IMR-90 (cell line): Measurements from ENCODE around the gene SEC24A. TPM values are rescaled to one million over a fixed set of nuclear protein-coding genes. Genes with fewer than 3 reads are reported as not detected.

ENCODE experiments used
- ATAC-seq: fragments of 200-7000 bp; cut with Tn5 transposase; 2 replicates; pipeline ENCODE4 v1.9.1; 2020; ENCODE audit warnings: low read depth, mild to moderate bottlenecking, moderate library complexity
- Bru-seq: library from RNA; stranded (reverse); fragments of 400-500 nt; gene quantifications from one replicate; lab custom pipeline; 2021; lab: Mats Ljungman, UMichigan
- BruChase-seq, 2 experiments: library from RNA; stranded (reverse); fragments of 400-500 nt; gene quantifications; one replicate each; lab custom pipeline; 2021; lab: Mats Ljungman, UMichigan
- BruUV-seq: library from RNA; stranded (reverse); fragments of 400-500 nt; replicated peaks from 2 replicates; lab custom pipeline; 2021; lab: Mats Ljungman, UMichigan
- CTCF ChIA-PET: fragments of 300-600 bp; formaldehyde crosslinking; extraction: SDS; loops from one replicate; lab custom pipeline; 2021; ENCODE audit warnings: antibody characterized with exemption; lab: Yijun Ruan, JAX
- POLR2A ChIA-PET: fragments of 300-600 bp; sonication (Branson Sonifier 250); formaldehyde crosslinking; loops from one replicate; lab custom pipeline; 2022; ENCODE audit warnings: antibody characterized with exemption; ENCODE audit not compliant: unreplicated experiment; lab: Charles Lee
- DNase-seq: peaks from one replicate; pipeline ENCODE4 v3.0.0; 2013
- H2AFZ ChIP-seq: replicated peaks from 2 replicates; pipeline ENCODE3; 2013; ENCODE audit warnings: low read length, mild to moderate bottlenecking; ENCODE audit not compliant: poor library complexity
- H2AK5ac ChIP-seq: 2 replicates; pipeline ENCODE4 v1.6.1; 2013; ENCODE audit warnings: low read depth, low read length, inconsistent platforms
- H2AK9ac ChIP-seq: replicated peaks from 2 replicates; pipeline ENCODE3; 2013; ENCODE audit warnings: mild to moderate bottlenecking, low read depth, low read length, moderate library complexity; ENCODE audit not compliant: poor library complexity
- H2BK120ac ChIP-seq: 2 replicates; pipeline ENCODE4 v1.6.1; 2013; ENCODE audit warnings: low read depth, low read length, inconsistent platforms
- H2BK15ac ChIP-seq: 3 replicates; pipeline ENCODE4 v1.6.1; 2013; ENCODE audit warnings: low read depth, low read length, inconsistent platforms
- H2BK20ac ChIP-seq: 2 replicates; pipeline ENCODE4 v1.6.1; 2013; ENCODE audit warnings: low read depth, mild to moderate bottlenecking, inconsistent platforms, low read length, moderate library complexity
- H2BK5ac ChIP-seq: 2 replicates; pipeline ENCODE4 v1.6.1; 2013; ENCODE audit warnings: mild to moderate bottlenecking, low read depth, low read length, inconsistent platforms; ENCODE audit not compliant: poor library complexity, severe bottlenecking
- H3K14ac ChIP-seq: replicated peaks from 2 replicates; pipeline ENCODE4 v1.6.1; 2013; ENCODE audit warnings: low read depth, low read length, inconsistent platforms
- H3K18ac ChIP-seq: 2 replicates; pipeline ENCODE4 v1.6.1; 2013; ENCODE audit warnings: low read depth, low read length, control low read depth
- H3K23ac ChIP-seq: 2 replicates; pipeline ENCODE4 v1.6.1; 2013; ENCODE audit warnings: low read depth, low read length, inconsistent platforms
- H3K27ac ChIP-seq: 2 replicates; pipeline ENCODE4 v1.5.1; 2013; ENCODE audit warnings: mild to moderate bottlenecking, control low read depth, low read length; ENCODE audit not compliant: insufficient read depth
- H3K27me3 ChIP-seq: 2 replicates; pipeline ENCODE4 v1.6.1; 2013; ENCODE audit warnings: low read length; ENCODE audit not compliant: control insufficient read depth, insufficient read depth
- H3K36me3 ChIP-seq: 2 replicates; pipeline ENCODE4 v1.6.1; 2013; ENCODE audit warnings: low read length, mixed read lengths; ENCODE audit not compliant: control insufficient read depth, insufficient read depth
- H3K4ac ChIP-seq: 2 replicates; pipeline ENCODE4 v1.6.1; 2013; ENCODE audit warnings: low read depth, low read length, inconsistent platforms
- H3K4me1 ChIP-seq: 2 replicates; pipeline ENCODE4 v1.6.1; 2013; ENCODE audit warnings: low read length, mixed read lengths; ENCODE audit not compliant: control insufficient read depth, insufficient read depth
- H3K4me2 ChIP-seq: 2 replicates; pipeline ENCODE4 v1.6.1; 2013; ENCODE audit warnings: low read depth, mild to moderate bottlenecking, control low read depth, low read length, moderate library complexity
- H3K4me3 ChIP-seq: 2 replicates; pipeline ENCODE4 v1.5.1; 2013; ENCODE audit warnings: low read depth, mild to moderate bottlenecking, control low read depth, low read length, moderate library complexity; ENCODE audit not compliant: insufficient read depth
- H3K56ac ChIP-seq: 2 replicates; pipeline ENCODE4 v1.6.1; 2013; ENCODE audit warnings: low read length, inconsistent platforms; ENCODE audit not compliant: insufficient read depth; ENCODE audit errors: extremely low read depth
- H3K79me1 ChIP-seq, 2 experiments: 2 replicates each; pipeline ENCODE4 v1.6.1; 2013; ENCODE audit warnings: low read length in 2 of 2, inconsistent platforms in 1 of 2, low read depth in 1 of 2
- H3K9ac ChIP-seq: 2 replicates; pipeline ENCODE4 v1.6.1; 2013; ENCODE audit warnings: low read depth, low read length, control low read depth
- H3K9me1 ChIP-seq: 2 replicates; pipeline ENCODE4 v1.6.1; 2013; ENCODE audit warnings: low read length, inconsistent platforms; ENCODE audit not compliant: insufficient read depth
- H3K9me3 ChIP-seq: 2 replicates; pipeline ENCODE4 v1.6.1; 2013; ENCODE audit warnings: low read length; ENCODE audit not compliant: control insufficient read depth, insufficient read depth
- H4K20me1 ChIP-seq: 2 replicates; pipeline ENCODE4 v1.6.1; 2013; ENCODE audit warnings: low read length, inconsistent platforms; ENCODE audit not compliant: insufficient read depth
- H4K5ac ChIP-seq: 2 replicates; pipeline ENCODE4 v1.6.1; 2013; ENCODE audit warnings: mild to moderate bottlenecking, low read depth, low read length, control low read depth
- H4K8ac ChIP-seq, 2 experiments: 2 replicates each; pipeline ENCODE4 v1.6.1; 2013; ENCODE audit warnings: low read depth in 2 of 2, low read length in 2 of 2, control low read depth in 1 of 2, inconsistent platforms in 1 of 2
- H4K91ac ChIP-seq: 2 replicates; pipeline ENCODE4 v1.6.1; 2013; ENCODE audit warnings: low read depth, low read length, inconsistent platforms; ENCODE audit not compliant: insufficient read depth
- CEBPB ChIP-seq: IDR thresholded peaks from 2 replicates; pipeline ENCODE4 v1.6.1; 2012; ENCODE audit warnings: low read depth, low read length, improper control_type of control experiment
- CHD1 ChIP-seq: IDR thresholded peaks from 2 replicates; pipeline ENCODE4 v1.6.1; 2012; ENCODE audit warnings: low read depth, low read length, improper control_type of control experiment
- ELK1 ChIP-seq: fragments of 150-350 bp; IDR thresholded peaks from 2 replicates; pipeline ENCODE4 v1.6.1; 2016; ENCODE audit warnings: low read depth, mild to moderate bottlenecking, low read length, moderate library complexity, borderline replicate concordance
- FOS ChIP-seq: fragments of 150-350 bp; IDR thresholded peaks from 2 replicates; pipeline ENCODE4 v1.6.1; 2016; ENCODE audit warnings: low read depth, low read length
- MAFK ChIP-seq: IDR thresholded peaks from 2 replicates; pipeline ENCODE4 v1.6.1; 2012; ENCODE audit warnings: low read depth, low read length, improper control_type of control experiment
- MAZ ChIP-seq: IDR thresholded peaks from 2 replicates; pipeline ENCODE4 v1.6.1; 2012; ENCODE audit warnings: low read depth, mild to moderate bottlenecking, low read length, improper control_type of control experiment, moderate library complexity, borderline replicate concordance
- MXI1 ChIP-seq: IDR thresholded peaks from 2 replicates; pipeline ENCODE4 v1.6.1; 2012; ENCODE audit warnings: low read depth, mild to moderate bottlenecking, low read length, moderate library complexity, borderline replicate concordance
- NFE2L2 ChIP-seq: fragments of 150-350 bp; IDR thresholded peaks from 2 replicates; pipeline ENCODE4 v1.6.1; 2016; ENCODE audit warnings: low read depth, mild to moderate bottlenecking, low read length
- RCOR1 ChIP-seq: IDR thresholded peaks from 2 replicates; pipeline ENCODE4 v1.6.1; 2012; ENCODE audit warnings: mild to moderate bottlenecking, low read length, improper control_type of control experiment; ENCODE audit not compliant: insufficient replicate concordance
- RFX5 ChIP-seq: IDR thresholded peaks from 2 replicates; pipeline ENCODE4 v1.8.0; 2012; ENCODE audit warnings: low read depth, mild to moderate bottlenecking, low read length, moderate library complexity
- WGBS, 2 experiments: methylation state at CpG; one replicate each; pipeline versions ENCODE4 v1.1.5 to v1.1.7; 2013; ENCODE audit warnings: missing lambda C conversion rate in 2 of 2; ENCODE audit not compliant: insufficient read length in 1 of 2; ENCODE audit errors: extremely low coverage in 2 of 2; 5-methylcytosine and 5-hydroxymethylcytosine counted together
- dilution Hi-C: fragments of 300-500 bp; cut with HindIII; formaldehyde crosslinking; loops from one replicate; pipeline ENCODE4 v1.14.3; 2018; ENCODE audit warnings: low sequenced_read_pairs; ENCODE audit not compliant: unreplicated experiment
- in situ Hi-C: fragments of 300-500 bp; cut with MboI; formaldehyde crosslinking; loops from 3 replicates; pipeline ENCODE4 v1.14.3; 2019; ENCODE audit warnings: low sequenced_read_pairs, inconsistent platforms, mixed read lengths
- intact Hi-C: fragments of 100-400 bp; cut with micrococcal nuclease; formaldehyde crosslinking; loops from 2 replicates; pipeline ENCODE4 v1.10.0; 2022
- long read RNA-seq: library from polyadenylated mRNA; unstranded; transcript quantifications from one replicate; pipeline ENCODE4 v2.0.0, GENCODE V29; 2021; ENCODE audit not compliant: unreplicated experiment
- polyA plus RNA-seq, 3 experiments: library from polyadenylated mRNA; depleted of rRNA; stranded (reverse); fragments of >200 nt; gene quantifications; 2 replicates each; pipeline ENCODE4 v1.2.3, GENCODE V29; 2012; ENCODE audit warnings: low replicate concordance in 1 of 3
- total RNA-seq: library from RNA; depleted of rRNA; stranded (reverse); fragments of >200 nt; gene quantifications from 2 replicates; pipeline ENCODE4 v1.2.3, GENCODE V29; 2012; rRNA removed
- TF ChIP-seq, protein P1 (sequence below): fragments of 150-350 bp; IDR thresholded peaks from 2 replicates; pipeline ENCODE4 v1.6.1; 2017; ENCODE audit warnings: mild to moderate bottlenecking, antibody characterized with exemption, low read length, low read depth

SEC24A gene
- total RNA-seq (28.1 and 31.7 TPM in 2 replicates), polyA plus RNA-seq (2012; rRNA removed) (23.9 and 25.4 TPM in 2 replicates), Bru-seq, nascent RNA (percentile 88 among the genes with signal in this experiment), BruChase-seq, experiment 1, labeled RNA remaining after a 6-hour chase (percentile 90 among the genes with signal in this experiment), BruChase-seq, experiment 2, labeled RNA remaining after a 2-hour chase (percentile 92 among the genes with signal in this experiment)
- 7.1 and 9.5 TPM in 2 replicates for polyA plus RNA-seq (2012; cell fraction: cytosol; rRNA removed)
- 8.4 and 26.1 TPM in 2 replicates for polyA plus RNA-seq (2012; cell fraction: nucleus; rRNA removed; ENCODE audit: low replicate concordance)
- long read RNA-seq, full-length matches to known transcripts, result 11 of 33 reads
- long read RNA-seq, partial matches to known transcripts, result 14 of 33 reads
- long read RNA-seq, other reads (novel, unspliced or antisense), result 8 of 33 reads

- Histone ChIP-seq H4K91ac (peak within 1 kb of the TSS; percentile 98), H3K79me1 (peaks cover 6 to 19% of the 10 kb centered on the region in 2 experiments; a peak in 2 of 4 replicates), H2AFZ (peak within 1 kb of the TSS; percentile 93), H3K23ac (peak within 1 kb of the TSS; percentile 100), H2AK5ac (peak within 1 kb of the TSS; percentile 98), H2BK20ac (peak within 1 kb of the TSS; percentile 70; the same call in 1 of the 2 replicates), H3K9me3 (no peaks in the 10 kb centered on the region), H3K56ac (peak within 1 kb of the TSS; percentile 100), H3K27ac (peak within 1 kb of the TSS; percentile 90), H3K9ac (peak within 1 kb of the TSS; percentile 99), H2BK15ac (peak within 1 kb of the TSS; percentile 81), H3K36me3 (peaks cover 5% of the 10 kb centered on the region; the same call in 1 of the 2 replicates), H2BK5ac (peak within 1 kb of the TSS; percentile 92), H3K9me1 (no peaks in the 10 kb centered on the region; the same call in none of the 2 replicates), H2AK9ac (peak within 1 kb of the TSS; percentile 97), H3K27me3 (no peaks in the 10 kb centered on the region), H4K8ac (peak within 1 kb of the TSS; percentile 93 to 100), H3K14ac (peak within 1 kb of the TSS; percentile 100), H3K4ac (peak within 1 kb of the TSS; percentile 100), H3K4me1 (no peaks in the 10 kb centered on the region), H2BK120ac (peak within 1 kb of the TSS; percentile 92), H3K4me3 (peak within 1 kb of the TSS; percentile 97), H3K4me2 (peak within 1 kb of the TSS; percentile 96), H4K20me1 (peaks cover 40% of the 10 kb centered on the region), H3K18ac (peak within 1 kb of the TSS; percentile 98), H4K5ac (peak within 1 kb of the TSS; percentile 97)
- DNase-seq (peak; percentile 87), ATAC-seq (peak; percentile 76)
- ChIA-PET CTCF (interaction anchor here (0.5 kb wide), 1 partner anchor 191 kb away, joined by 3 read pairs; no protein-coding TSS in a partner anchor), POLR2A (interaction anchor here (0.6 to 1.0 kb wide), 3 partner anchors 9 to 17 kb away, joined by 3 read pairs; no protein-coding TSS in a partner anchor)
- in situ Hi-C loops, result no loop called here
- WGBS, 2 experiments, result 0% methylated on average over 21 of the region's 69 CpGs; no CpG with 5 or more reads in 1 of the 2 experiments
- dilution Hi-C loops, result no loop called here
- BruUV-seq, result no TSS peak
- intact Hi-C loops, result loop anchor here (1.0 kb wide), 1 partner anchor 16 kb away; the partner anchor contains the start of gene SAR1B
- peak; percentile 48; the same call in 1 of the 2 replicates for TF ChIP-seq MXI1
- TF ChIP-seq RFX5, result no peak
- TF ChIP-seq NFE2L2, result no peak
- peak; percentile 60 for TF ChIP-seq FOS
- TF ChIP-seq ELK1, result peak; percentile 83; the same call in 1 of the 2 replicates
- TF ChIP-seq MAZ, result no peak; the same call in 1 of the 2 replicates
- TF ChIP-seq CHD1, result no peak; the same call in 1 of the 2 replicates
- TF ChIP-seq, protein P1, sequence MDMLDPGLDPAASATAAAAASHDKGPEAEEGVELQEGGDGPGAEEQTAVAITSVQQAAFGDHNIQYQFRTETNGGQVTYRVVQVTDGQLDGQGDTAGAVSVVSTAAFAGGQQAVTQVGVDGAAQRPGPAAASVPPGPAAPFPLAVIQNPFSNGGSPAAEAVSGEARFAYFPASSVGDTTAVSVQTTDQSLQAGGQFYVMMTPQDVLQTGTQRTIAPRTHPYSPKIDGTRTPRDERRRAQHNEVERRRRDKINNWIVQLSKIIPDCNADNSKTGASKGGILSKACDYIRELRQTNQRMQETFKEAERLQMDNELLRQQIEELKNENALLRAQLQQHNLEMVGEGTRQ, result peak; percentile 75
- peak; percentile 86 for TF ChIP-seq CEBPB
- no peak for TF ChIP-seq MAFK
- no peak for TF ChIP-seq RCOR1
Observed at GRCh38 chr5:134648425-134649162, at the start of gene SEC24A. TSS of gene SEC24A (plus strand) at chr5:134648785. CDS start at chr5:134649077, 292 bp downstream.
